MM.1S (cell line): ENCODE measurements around the gene MS4A10.

ENCODE experiments used
- CTCF ChIP-seq: fragments of 300-600 bp; sonication (generic); IDR thresholded peaks from 2 replicates; pipeline ENCODE4 v1.5.1; 2016; ENCODE audit warnings: antibody characterized with exemption, low read length, mixed read lengths
- EZH2 ChIP-seq: fragments of 300-600 bp; sonication (generic); optimal IDR thresholded peaks from 2 replicates; pipeline ENCODE3; 2017; ENCODE audit warnings: low read depth, mild to moderate bottlenecking, antibody characterized with exemption, low read length, mixed read lengths

GRCh38 chr11:60785136-60785535 lies at the start of gene MS4A10:
- TF ChIP-seq CTCF (no peak), EZH2 (no peak)
